ENCODE measurements around the gene ING5.
"Not testable (repeated sequence)": the region's sequence is repeated elsewhere in the genome, so short reads cannot be mapped to it uniquely, and the experiment has no call there.

ING5 gene

DNA sequence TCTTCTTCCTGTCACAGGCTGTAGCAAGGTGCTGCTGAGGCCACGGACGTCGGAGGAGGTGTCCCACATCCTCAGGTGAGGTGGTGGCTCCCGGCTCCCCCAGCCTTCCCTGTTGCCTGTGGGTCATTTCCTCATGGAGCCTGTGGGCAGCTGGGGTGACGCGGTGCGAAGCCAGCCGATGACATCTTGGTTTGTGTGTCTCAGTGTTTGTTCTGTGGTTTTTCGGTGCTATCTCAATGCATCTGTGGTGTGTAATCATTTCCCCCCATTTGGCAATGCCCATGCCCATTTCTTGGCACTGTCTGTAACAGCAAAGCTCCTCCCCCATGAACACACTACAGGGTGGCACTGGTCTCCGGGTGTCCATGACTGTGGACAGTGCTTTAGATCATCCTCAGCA, 39.2 kb downstream of the ING5 start:
- DNase-seq = no peak

DNA sequence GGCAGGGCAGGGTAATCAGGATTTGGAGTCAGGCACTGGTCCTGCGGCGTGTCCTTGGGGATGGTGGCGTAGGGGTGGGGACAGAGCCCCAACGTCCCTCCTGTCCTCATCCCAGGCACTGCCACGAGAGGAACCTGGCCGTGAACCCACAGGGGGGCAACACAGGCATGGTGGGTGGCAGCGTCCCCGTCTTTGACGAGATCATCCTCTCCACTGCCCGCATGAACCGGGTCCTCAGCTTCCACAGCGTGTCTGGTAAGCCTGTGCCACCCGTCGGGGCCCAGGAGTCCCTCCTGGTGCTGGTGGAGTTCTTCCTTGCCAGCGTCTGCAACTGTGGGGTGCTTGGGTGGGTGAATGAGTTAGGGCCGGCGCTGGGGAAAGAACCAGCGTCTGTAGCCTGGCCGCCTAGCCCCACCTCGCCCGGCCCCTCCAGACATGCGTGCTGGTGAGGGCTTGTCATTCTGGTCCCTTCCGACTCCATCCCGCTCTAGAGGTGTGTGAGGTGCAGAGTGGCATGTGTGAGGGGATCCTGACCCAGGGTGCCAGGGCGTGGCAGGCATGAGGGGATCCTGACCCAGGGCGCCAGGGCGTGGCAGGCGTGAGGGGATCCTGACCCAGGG, 40.6 kb downstream of the ING5 start:
- DNase-seq = no peak

DNA sequence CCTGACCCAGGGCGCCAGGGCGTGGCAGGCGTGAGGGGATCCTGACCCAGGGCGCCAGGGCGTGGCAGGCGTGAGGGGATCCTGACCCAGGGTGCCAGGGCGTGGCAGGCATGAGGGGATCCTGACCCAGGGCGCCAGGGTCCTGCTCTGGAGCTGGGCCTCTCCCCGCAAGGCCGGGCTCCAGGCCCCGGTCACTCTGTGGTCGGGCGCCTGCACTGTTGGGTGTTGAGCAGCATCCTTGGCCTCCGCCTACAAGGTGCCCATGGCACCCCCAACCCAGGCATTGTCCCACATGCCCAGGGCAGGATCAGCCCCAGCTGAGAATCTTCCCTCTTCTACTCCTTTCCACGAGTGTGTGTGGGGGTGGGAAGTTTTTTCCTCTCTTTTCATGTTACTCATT, 41.2 kb downstream of the ING5 start:
- not testable (repeated sequence) for DNase-seq

DNA sequence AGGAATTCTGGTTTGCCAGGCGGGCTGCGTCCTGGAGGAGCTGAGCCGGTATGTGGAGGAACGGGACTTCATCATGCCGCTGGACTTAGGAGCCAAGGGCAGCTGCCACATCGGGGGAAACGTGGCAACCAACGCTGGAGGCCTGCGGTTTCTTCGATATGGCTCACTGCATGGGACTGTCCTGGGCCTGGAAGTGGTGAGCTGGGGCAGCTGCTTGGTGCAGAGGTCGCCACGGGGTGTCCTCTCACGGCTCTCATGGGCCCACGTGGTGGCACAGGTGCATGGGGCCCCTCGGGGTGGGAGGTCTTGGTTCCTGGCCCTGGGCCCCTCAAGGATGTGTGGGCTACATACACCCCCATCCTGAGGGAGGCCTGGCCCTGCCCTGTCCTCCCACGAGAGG, 41.8 kb downstream of the ING5 start:
- DNase-seq = no peak

DNA sequence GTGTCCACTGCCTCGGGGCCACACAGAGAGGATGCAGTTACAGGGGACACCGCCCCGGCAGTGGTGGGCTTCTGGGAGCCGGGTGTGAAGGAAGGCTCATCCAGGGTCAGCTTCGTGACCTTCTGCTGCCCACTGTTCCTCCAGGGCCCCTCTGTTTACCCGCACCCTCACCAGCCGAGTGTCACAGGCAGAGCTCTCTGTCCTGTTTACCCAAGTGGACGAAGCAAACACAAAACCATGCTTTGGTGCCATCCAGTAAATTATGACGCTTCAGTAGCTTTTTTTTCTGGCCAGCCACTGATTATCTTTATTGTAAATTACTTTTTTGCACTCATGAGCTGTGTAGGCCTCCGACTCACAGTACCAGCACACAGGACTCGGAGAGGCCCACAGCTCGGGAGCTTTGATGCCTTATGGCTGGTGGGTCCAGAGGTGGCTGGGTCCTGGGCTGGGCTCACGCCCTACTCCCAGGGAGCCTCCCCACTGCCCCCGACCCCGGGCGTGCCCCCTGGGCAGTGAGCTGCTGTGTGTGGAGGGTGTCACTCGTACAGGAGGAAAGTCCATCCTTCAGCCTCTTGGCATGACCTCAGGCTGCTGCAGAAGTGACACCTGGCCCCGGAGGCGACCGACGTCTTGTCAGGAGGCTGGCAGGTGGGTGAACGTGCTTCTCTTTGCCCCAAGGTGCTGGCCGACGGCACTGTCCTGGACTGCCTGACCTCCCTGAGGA, 42.4 kb downstream of the ING5 start:
- no peak for DNase-seq

DNA sequence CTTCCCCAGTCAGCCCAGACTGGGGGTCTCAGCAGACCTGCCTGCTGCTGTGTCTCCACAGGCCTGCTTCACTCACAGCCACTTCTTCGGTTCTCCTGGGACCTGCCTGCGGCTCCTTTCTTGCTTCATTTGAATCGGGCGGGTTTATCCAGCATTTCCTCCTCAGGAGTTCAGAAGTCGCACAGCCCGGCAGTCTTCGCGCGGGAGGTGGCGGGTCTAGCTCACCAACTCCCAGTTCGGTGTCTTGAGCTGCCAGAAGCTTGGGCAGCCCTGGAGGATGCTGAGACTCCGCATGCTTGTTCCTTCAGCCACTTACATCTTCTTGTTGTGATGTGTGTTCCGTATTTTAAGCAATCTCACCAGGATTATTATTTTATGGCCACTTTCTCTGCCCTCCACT, 43.4 kb downstream of the ING5 start:
- DNase-seq = no peak

DNA sequence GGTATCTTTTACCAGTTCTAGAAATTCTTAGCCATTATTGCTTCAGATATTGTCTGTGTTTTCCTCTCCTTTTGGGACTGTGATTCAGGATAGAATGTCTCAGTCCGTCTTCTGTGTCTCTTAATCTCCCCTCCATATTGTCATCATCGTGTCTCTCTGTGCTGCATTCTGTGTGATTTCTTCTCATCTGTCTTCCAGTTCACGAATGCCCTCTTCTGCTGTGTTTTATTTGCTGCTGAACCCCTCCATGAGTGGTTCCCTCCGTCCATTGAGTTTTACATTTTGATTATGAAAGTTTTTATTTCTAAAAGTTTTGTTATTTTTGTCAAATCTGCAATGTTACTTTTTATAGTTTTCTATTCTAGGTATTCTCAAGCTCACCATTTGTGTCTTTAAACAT, 44.2 kb downstream of the ING5 start:
- DNase-seq = no peak

DNA sequence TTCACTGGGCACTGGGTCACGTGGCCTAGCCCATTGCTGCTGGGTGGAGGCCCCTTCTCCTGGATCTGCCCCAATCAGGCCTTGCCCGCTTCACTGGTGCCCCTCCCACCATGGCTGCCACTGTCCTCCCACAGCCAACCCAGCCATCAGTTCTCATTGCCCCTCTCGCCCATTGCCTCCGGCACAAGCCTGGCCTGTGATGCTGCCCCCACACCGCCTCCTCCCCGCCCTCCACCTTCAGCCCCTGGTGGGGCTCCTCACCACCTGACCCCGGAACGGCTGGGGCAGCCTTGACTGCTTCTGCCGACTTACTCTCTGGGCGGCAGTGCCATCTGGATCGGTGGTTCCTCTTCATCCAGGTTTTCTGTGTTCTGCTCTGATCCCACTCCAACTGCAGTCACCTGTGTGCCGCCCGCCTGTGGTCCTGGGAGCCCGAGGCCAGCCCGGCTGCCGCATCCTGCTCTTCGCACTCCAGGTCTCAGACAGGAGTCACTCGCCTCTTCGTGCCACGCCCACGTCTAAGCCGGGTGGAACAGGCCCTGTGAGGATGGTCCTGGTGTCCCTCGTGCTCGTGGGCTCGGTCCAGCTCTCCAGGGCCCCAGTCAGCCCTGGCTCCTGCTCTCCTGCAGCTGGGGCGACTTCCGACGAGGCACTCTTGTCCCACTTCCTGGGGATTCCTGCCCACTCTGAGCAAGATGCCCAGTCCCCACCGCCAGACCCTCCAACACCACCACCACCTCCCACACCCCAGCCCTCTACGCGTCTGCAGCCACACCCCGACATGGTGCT, 46.8 kb downstream of the ING5 start:
- no peak for DNase-seq

DNA sequence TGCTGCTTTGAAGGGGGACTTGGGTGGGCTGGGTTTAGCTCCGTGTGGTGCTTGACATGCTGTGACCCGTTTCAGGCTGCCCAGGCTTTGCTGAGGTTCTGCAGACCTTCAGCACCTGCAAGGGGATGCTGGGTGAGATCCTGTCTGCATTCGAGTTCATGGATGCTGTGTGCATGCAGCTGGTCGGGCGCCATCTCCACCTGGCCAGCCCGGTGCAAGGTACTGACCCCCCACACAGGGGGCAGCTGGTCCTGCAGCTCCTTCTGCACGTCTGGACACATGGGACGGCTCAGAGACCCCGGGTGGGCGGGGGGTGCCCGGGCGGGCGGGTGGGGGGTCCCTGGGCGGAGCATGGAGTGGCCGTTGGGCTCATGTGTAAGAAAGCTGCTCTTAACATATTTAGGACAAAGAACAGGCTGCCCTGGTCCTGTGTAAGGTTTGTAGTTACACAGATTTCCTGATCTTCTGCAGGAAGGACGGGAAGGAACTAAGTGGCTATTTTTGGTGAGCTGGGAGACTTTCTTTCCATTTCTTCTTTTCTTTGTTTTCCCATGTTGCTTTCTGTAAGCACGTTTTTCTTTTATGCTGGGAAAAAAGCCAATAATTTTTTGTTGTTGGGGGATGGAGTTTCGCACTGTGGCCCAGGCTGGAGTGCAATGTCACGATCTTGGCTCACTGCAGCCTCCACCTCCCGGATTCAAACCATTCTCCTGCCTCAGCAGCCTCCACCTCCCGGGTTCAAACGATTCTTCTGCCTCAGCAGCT, 48.4 kb downstream of the ING5 start:
- DNase-seq = no peak

DNA sequence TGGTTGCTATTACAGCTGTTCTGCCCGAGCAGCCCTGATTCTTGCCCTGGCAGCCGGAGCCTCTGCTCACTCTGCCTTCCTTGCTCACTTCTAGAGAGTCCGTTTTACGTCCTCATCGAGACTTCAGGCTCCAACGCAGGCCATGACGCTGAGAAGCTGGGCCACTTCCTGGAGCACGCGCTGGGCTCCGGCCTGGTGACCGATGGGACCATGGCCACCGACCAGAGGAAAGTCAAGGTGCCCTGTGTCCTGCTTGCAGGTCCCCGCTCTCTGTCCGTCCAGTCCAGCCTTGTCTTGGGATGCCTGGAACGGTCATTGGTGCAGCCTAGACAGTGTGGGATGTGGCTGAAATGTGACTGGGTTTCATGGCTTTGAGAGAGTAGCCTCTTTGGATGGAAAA, 49.3 kb downstream of the ING5 start:
- DNase-seq = no peak

DNA sequence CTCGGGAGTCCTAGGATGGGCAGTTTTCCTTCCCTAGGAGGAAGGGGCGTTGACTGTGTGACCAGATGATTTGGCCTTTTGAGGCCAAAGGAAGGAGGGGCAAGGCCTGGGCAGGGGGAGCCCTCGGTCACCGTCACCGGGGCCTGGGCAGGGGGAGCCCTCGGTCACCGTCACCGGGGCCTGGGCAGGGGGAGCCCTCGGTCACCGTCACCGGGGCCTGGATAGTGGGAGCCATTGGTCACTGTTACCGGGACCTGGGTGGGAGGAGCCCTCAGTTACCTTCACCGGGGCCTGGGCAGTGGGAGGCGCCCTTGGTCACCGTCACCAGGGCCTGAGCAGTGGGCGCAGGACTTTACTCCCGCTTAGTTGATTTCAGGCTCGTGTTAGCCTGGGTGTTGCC, 49.9 kb downstream of the ING5 start:
- no peak for DNase-seq

DNA sequence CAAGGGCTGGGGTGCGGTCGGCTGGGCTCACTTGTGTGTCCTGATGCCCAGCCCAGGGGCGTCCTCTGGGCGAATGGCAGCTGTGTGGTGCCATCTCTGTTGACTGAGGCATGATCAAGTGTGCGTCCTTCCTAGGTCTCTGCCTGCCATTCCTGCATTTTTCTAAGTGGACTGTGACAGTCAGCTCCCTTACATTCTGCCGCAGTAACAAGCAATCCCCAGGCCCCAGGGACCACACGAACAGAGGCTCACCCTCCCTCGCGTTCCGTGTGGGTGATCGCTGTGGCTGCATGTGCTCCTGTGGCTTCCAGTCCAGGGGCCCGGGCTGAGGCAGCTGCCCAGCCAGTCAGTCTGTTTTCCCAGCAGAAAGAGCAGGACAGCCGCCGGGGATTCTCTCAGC, 50.4 kb downstream of the ING5 start:
- DNase-seq = no peak

DNA sequence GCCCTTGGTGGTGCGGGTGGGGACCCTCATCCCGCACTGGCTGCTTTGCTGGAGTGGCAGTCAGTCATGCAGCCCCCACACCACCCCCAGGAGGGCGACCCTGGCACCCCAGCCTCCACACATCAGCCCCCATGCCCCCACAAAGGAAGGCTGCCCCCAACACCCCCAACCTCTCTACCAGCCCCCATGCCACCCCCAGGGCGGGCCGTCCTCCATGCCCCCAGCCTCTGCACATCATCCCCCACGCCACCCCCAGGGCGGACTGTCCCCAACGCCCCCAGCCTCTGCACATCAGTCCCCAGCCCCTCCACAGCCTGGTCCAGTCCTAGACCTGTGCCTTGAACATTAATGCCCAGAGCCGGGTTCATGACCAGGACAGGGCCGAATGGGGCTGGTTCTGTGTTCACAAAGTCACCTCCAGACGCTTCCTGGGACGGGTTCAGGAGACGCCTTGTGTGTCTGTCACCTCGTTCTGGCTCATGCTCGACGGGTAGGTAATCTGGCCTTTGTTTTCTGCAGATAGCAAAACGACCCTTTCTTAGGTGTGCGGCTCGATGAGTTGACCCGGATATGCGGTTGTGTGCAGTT, 50.9 kb downstream of the ING5 start:
- no peak for DNase-seq

DNA sequence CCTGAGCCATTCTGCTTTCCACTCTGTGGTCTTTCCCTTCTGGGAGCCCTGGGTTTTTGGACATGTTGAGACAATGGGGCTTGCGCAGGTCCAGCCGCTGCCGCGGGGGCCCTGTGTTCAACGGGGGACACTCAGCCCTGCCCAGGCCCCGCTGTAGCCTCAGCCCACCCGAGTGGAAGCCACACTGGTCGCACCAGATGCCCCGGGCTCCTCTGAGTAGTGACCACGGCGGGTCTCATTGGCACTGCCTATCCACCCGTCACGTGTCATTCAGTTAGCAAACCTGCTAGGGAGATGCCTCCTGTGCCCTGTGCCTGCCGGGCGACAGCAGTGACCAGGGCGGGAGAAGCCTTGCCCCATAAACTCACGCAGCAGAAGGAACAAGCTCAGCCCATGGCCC, 51.7 kb downstream of the ING5 start:
- DNase-seq = no peak

DNA sequence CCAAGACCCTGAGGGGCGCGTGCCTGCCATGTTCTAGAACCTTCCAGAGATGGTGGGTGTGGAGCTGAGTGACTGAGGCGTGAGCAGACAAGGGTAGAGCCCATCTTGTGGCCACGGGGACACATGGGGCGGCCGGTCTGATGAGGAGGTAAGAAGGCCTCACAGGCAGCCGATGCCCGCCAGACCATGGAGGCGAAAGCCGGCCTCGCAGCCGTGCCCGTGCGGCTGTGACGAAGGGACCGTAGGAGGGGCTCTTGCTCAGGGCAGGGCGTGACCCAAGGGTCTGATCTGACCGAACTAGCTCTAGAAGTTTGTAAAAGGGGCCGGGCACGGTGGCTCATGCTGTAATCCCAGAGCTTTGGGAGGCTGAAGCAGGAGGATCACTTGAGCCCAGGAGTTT, 52.2 kb downstream of the ING5 start:
- no peak for DNase-seq

DNA sequence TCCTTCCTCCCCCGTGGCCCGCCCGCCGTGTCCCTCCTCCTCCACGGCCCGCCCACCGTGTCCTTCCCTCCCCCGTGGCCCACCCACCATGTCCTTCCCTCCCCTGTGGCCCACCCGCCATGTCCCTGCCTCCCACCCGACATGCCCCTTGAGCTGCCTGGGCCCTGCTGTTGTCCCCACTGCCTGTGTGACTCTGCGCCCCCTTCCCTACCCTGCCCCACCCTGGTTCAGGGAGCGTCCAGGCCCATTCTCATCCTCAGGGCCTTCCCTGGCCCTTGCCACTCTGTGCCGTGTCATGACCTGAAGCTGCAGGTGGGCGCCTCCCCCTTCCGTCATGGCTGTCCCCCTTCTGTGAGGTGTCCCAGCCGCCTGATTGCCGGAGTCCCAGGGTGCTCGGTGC, 53.3 kb downstream of the ING5 start:
- no peak for DNase-seq

DNA sequence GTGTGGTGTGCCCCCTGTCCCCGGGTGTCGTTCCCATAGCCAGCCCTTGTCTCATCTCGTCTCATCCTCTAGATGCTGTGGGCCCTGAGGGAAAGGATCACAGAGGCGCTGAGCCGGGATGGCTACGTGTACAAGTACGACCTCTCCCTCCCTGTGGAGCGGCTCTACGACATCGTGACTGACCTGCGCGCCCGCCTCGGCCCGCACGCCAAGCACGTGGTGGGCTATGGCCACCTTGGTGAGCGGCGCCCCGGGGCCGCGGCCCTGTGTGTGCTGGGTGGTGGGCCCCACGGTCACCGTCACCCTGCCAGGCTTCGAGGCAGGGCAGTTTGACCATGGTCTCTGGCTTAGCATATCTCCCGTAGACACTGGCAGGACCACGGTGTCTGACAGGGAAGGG, 53.9 kb downstream of the ING5 start:
- no peak for DNase-seq

DNA sequence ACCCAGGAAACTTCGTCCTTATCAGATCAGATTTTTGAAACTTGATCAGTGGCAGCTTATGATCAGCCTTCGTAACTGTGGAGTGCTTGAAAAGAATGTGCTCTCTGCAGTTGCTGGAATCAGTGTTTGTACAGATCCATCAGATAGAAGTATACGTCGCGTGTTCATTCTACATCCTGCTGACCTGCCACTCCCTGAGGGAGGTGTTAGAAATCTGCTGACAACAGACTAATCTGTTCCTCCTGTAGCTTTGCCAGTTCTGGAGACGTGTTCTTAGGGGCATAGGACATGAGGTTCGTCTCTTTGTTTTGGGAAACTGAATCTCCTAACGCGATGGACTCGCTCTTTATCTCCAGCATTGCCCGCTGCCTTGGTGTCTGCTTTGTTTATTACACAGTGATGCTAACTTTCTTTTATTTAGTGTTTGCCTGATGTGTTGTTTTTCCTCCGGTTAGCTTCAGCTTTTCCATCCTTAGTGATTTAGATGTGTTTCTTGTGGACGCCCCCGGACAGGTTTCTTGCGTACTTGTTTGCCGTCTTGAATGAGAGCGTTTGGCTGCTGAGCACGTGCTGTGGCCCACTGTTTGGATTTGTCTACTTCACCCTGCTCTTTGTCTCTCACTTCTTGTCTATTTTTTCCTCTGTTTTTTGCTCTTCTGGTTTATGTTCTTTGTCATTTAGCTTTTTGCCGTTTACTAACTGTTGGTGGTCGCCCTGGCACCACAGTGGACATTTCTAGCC, 57.4 kb downstream of the ING5 start:
- DNase-seq = no peak

DNA sequence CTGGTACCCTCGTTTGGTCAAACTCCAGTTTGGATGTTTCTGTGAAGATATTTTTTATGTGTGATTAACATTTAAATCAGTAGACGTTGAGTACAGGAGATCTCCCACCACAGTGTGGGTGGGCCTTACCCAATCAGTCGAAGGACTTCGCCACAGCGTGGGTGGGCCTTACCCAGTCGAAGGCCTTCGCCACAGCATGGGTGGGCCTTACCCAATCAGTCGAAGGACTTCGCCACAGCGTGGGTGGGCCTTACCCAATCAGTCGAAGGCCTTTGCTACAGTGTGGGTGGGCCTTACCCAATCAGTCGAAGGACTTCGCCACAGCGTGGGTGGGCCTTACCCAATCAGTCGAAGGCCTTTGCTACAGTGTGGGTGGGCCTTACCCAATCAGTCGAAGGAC, 58.1 kb downstream of the ING5 start:
- DNase-seq = not testable (repeated sequence)

DNA sequence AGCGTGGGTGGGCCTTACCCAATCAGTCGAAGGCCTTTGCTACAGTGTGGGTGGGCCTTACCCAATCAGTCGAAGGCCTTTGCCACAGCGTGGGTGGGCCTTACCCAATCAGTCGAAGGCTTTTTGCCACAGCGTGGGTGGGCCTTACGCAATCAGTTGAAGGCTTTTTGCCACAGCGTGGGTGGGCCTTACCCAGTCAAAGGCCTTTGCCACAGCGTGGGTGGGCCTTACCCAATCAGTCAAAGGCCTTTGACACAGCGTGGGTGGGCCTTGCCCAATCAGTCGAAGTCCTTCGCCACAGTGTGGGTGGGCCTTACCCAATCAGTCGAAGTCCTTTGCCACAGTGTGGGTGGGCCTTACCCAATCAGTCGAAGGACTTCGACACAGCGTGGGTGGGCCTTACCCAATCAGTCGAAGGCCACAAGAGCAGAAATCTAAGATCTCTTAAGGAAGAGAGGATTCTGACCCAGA, 58.5 kb downstream of the ING5 start:
- DNase-seq = no peak

DNA sequence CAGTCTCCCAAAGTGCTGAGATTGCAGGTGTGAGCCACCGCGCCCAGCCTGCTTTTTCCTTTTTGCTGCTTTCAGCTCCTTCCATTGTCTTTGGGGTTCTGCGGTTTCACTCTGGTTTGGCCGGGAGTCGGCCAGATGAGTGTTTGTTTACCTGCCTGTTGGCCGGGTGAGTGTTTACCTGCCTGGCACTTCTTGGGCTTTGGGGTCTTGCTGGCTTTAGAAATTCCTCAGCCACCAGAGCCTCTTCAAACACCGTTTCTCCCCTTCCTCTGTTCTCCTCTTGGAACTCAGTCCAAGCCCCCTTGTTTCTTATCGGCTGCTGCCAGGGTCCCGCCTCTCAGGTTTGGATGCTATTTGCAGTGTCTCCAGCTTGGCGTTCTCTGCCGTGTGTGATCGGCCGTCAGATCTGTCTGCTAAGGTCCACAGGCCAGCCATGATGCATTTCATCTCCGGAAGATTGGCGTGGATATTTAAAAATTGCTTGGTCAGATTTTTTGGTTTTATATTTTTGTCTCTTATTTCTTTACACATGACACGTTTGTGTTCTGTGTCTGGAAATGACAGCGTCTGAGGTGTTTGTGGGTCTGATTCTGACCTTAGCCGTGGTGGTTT, 60.6 kb downstream of the ING5 start:
- DNase-seq = no peak

DNA sequence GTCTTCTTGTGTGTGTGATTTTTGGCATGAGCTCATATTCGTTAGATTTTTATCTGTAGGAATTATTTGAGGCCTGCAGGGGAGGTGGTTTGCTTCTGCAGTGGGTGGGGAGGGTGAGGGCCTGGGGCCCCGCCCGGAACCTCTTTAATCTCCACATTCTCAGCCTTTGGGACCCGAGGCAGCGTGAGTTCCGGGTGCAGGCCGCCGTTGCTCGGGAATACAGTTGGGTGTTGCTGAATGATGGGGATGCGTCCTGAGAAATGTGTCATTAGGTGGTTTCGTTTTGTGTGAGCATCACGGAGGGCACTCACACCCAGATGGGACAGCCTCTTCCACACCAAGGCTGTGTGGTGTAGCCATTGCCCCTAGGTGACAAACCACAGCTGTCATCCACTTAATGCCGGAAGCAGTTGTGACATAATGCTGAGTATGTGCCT, 61.1 kb downstream of the ING5 start:
- no peak for DNase-seq

Data from retina (tissue), 1 donor.